Natural killer cell (primary cell): Measurements from ENCODE around the gene L3HYPDH. TPM values are rescaled to one million over a fixed set of nuclear protein-coding genes. Genes with fewer than 3 reads are reported as not detected.

Experiments used
- ATAC-seq, 3 donors: fragments of 150-1000 bp in 2 of 3; fragments of 200-7000 bp in 1 of 3; cut with Tn5 transposase; 1 replicate in 1 of 3; 2 replicates in 2 of 3; pipeline ENCODE4 v1.10.0; 2021; ENCODE audit warnings: mild to moderate bottlenecking in 2 of 3, moderate library complexity in 2 of 3
- DNase-seq, 2 donors: peaks; one replicate each; pipeline versions ENCODE4 v3.0.0 to v3.0.0-alpha.2; 2013 to 2021; ENCODE audit warnings: mixed read lengths in 1 of 2
- H3K27ac ChIP-seq: one replicate; pipeline ENCODE4 v1.5.1; 2013; ENCODE audit warnings: mild to moderate bottlenecking, low read length
- H3K27me3 ChIP-seq: one replicate; pipeline ENCODE4 v1.6.1; 2013; ENCODE audit warnings: low read length; ENCODE audit not compliant: control insufficient read depth, insufficient read depth
- H3K36me3 ChIP-seq: one replicate; pipeline ENCODE4 v1.6.1; 2013; ENCODE audit warnings: low read length; ENCODE audit not compliant: control insufficient read depth, insufficient read depth
- H3K4me1 ChIP-seq: one replicate; pipeline ENCODE4 v1.6.1; 2013; ENCODE audit warnings: low read length; ENCODE audit not compliant: control insufficient read depth, insufficient read depth
- H3K4me3 ChIP-seq: one replicate; pipeline ENCODE4 v1.5.1; 2013; ENCODE audit warnings: low read length
- H3K9me3 ChIP-seq: one replicate; pipeline ENCODE4 v1.6.1; 2013; ENCODE audit warnings: low read length; ENCODE audit not compliant: control insufficient read depth, insufficient read depth
- H3K27ac Mint-ChIP-seq, 2 donors: one replicate each; pipeline ENCODE4 v1.8.0; 2022; ENCODE audit warnings: mild to moderate bottlenecking in 2 of 2, mixed read lengths in 2 of 2, moderate library complexity in 1 of 2
- H3K27me3 Mint-ChIP-seq, 2 donors: one replicate each; pipeline ENCODE4 v1.8.0; 2022; ENCODE audit warnings: low read depth in 2 of 2, mixed read lengths in 2 of 2
- H3K36me3 Mint-ChIP-seq: one replicate; pipeline ENCODE4 v1.8.0; 2022; ENCODE audit warnings: mixed read lengths
- H3K4me1 Mint-ChIP-seq, 2 donors: one replicate each; pipeline ENCODE4 v1.8.0; 2022; ENCODE audit warnings: mixed read lengths in 2 of 2
- H3K4me3 Mint-ChIP-seq: one replicate; pipeline ENCODE4 v1.8.0; 2022; ENCODE audit warnings: mild to moderate bottlenecking, moderate library complexity, mixed read lengths
- H3K9me3 Mint-ChIP-seq, 2 donors: one replicate each; pipeline ENCODE4 v1.8.0; 2022; ENCODE audit warnings: mixed read lengths in 2 of 2
- WGBS: methylation state at CpG from one replicate; pipeline ENCODE4 v1.1.7; 2013; ENCODE audit warnings: missing lambda C conversion rate; ENCODE audit not compliant: insufficient coverage; 5-methylcytosine and 5-hydroxymethylcytosine counted together
- intact Hi-C: fragments of 100-400 bp; cut with micrococcal nuclease; formaldehyde crosslinking; loops from one replicate; pipeline ENCODE4 v1.14.2; 2022
- total RNA-seq, 4 donors: library from RNA; stranded (reverse); fragments of 120-200 nt in 1 of 4; gene quantifications; one replicate each; pipeline versions ENCODE4 v1.2.3 to v1.2.4, GENCODE V29; 2013 to 2022
- TF ChIP-seq, protein P1 (sequence below): fragments of 200-600 bp; IDR thresholded peaks from one replicate; pipeline ENCODE4 v1.8.0; 2022; ENCODE audit warnings: antibody characterized with exemption

Gene L3HYPDH
- total RNA-seq: 10 to 100 TPM; 13.3 to 18.8 (median 16.5) TPM
- total RNA-seq (2013): 45.4 TPM

DNA sequence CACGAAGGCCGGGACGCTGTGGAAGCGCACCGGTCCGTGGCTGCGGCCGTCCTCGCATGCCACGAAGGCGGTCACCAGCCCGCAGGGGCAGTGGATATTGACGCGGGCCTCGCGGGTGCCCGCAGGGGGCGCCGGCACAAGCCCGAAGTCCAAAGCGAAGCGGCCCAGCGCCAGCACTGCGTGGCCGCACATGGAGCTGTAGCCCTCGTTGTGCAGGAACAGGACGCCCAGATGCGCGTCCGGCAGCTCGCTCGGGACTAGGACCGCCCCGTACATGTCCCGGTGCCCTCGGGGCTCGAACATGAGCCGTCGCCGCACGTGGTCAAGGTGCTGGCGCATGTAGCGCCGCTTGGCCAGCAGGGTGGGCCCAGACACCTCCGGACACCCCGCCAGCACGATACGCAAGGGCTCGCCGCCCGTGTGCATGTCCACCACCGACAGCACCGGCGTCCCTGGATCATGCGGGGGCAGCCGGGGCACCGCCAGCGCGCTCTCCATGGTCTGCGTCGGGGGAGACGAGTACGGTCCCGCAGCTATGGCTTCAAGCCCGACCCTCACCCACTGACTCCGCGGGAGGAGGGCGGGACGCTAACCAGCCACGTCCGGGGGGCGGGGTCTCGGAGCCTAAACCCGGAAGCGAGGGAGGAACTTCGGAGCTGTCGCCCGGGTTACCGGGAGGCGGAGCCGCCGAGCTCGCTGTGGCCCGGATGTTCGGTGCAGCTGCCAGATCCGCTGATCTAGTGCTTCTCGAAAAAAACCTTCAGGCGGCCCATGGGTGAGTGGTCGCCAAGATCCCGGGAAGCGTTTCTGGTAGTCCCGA, at the start of gene L3HYPDH, which contains the start of gene JKAMP:
TSS of gene L3HYPDH (minus strand) at position 590 of the 820 bp plus-strand sequence. CDS start at position 498, 92 bp downstream.
TSS of gene JKAMP (plus strand) at position 699 of the 820 bp plus-strand sequence. CDS start at position 772, 73 bp downstream.
- under 1% methylated on average over 92 of the region's 92 CpGs for WGBS
- peaks cover 46 to 58% of the 10 kb centered on the region in 2 donors for H3K4me1 Mint-ChIP-seq
- DNase-seq (peak; percentile 97 to 98), ATAC-seq (peak; percentile 93 to 96 (median 94))
- Histone ChIP-seq H3K4me3 (peak within 1 kb of the TSS; percentile 80), H3K9me3 (no peaks in the 10 kb centered on the region), H3K36me3 (peaks cover 14% of the 10 kb centered on the region), H3K27ac (peak within 1 kb of the TSS; percentile 62), H3K4me1 (peaks cover 24% of the 10 kb centered on the region), H3K27me3 (no peaks in the 10 kb centered on the region)
- peak within 1 kb of the TSS; percentile 93 for H3K4me3 Mint-ChIP-seq
- no peaks in the 10 kb centered on the region for H3K27me3 Mint-ChIP-seq
- TF ChIP-seq, protein P1, sequence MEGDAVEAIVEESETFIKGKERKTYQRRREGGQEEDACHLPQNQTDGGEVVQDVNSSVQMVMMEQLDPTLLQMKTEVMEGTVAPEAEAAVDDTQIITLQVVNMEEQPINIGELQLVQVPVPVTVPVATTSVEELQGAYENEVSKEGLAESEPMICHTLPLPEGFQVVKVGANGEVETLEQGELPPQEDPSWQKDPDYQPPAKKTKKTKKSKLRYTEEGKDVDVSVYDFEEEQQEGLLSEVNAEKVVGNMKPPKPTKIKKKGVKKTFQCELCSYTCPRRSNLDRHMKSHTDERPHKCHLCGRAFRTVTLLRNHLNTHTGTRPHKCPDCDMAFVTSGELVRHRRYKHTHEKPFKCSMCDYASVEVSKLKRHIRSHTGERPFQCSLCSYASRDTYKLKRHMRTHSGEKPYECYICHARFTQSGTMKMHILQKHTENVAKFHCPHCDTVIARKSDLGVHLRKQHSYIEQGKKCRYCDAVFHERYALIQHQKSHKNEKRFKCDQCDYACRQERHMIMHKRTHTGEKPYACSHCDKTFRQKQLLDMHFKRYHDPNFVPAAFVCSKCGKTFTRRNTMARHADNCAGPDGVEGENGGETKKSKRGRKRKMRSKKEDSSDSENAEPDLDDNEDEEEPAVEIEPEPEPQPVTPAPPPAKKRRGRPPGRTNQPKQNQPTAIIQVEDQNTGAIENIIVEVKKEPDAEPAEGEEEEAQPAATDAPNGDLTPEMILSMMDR: peak; percentile 38
- H3K27ac Mint-ChIP-seq: peak within 1 kb of the TSS; percentile 86
- intact Hi-C loops: loop anchor here (1.0 to 5.0 kb wide), 3 partner anchors 19 to 608 kb away; partner anchors contain the start of genes DAAM1, GPR135 and PCNX4
- no peaks in the 10 kb centered on the region for H3K9me3 Mint-ChIP-seq
- peaks cover 4% of the 10 kb centered on the region for H3K36me3 Mint-ChIP-seq

DNA sequence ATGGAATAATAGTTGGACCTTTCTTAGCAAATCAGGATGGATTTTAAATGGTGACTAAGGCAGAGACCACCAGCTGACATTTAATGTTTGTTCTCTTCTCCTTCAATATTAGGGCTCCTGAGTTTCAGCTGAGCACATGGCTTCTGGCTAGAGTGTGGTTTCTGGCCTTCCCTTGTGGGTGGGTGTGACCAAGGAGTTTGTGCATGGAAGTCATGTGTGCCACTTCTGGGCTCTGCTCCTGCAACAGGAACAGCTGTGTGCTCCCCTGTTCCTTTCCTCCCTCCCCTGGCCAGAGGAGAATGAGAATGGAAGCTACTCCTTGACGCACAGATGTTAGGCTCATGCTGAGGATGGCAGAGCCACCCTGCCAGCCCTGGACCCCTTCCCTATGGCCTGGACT, 48.2 kb upstream of the L3HYPDH start:
- Mint-ChIP-seq H3K27me3 (peaks cover 10 to 19% of the 10 kb centered on the region in 2 donors), H3K4me3 (no peak overlapping the region), H3K36me3 (peaks cover 6% of the 10 kb centered on the region), H3K4me1 (no peaks in the 10 kb centered on the region), H3K27ac (no peak overlapping the region), H3K9me3 (peaks cover 0 to 2% of the 10 kb centered on the region in 2 donors)
- TF ChIP-seq, protein P1: no peak
- no peak for ATAC-seq
- Histone ChIP-seq H3K4me1 (no peaks in the 10 kb centered on the region), H3K27me3 (no peaks in the 10 kb centered on the region), H3K4me3 (no peak overlapping the region), H3K27ac (no peak overlapping the region), H3K36me3 (no peaks in the 10 kb centered on the region), H3K9me3 (no peaks in the 10 kb centered on the region)
- intact Hi-C loops: no loop called here
- 83% methylated on average over 1 of the region's 1 CpG for WGBS
- DNase-seq: no peak

DNA sequence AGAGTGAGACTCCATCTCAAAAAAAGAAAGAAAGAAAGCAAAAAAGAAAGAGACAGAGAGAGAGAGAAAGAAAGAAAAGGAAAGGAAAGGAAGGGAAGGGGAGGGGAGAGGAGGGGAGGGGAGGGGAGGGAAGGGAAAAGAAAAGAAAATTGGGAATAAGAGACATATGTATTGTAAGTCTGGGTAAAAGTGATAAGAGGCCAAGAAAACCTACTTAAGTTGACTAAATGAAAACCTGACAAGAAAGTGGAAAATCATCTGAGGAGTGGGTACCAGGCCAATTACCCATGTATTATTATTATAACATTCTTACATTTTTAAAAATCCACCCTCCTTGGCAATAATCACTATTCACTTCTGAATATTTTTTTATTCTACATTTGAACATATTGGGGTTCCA, 46.1 kb upstream of the L3HYPDH start:
- DNase-seq: no peak
- H3K27ac ChIP-seq: no peak overlapping the region
- intact Hi-C loops: no loop called here
- no peaks in the 10 kb centered on the region for H3K4me1 ChIP-seq
- Mint-ChIP-seq H3K9me3 (peaks cover 0 to 2% of the 10 kb centered on the region in 2 donors), H3K36me3 (peaks cover 6% of the 10 kb centered on the region), H3K27me3 (peaks cover 10 to 33% of the 10 kb centered on the region in 2 donors), H3K27ac (no peak overlapping the region), H3K4me1 (no peaks in the 10 kb centered on the region), H3K4me3 (no peak overlapping the region)
- TF ChIP-seq, protein P1: no peak
- ATAC-seq: no peak
- H3K9me3 ChIP-seq: no peaks in the 10 kb centered on the region
- H3K36me3 ChIP-seq: no peaks in the 10 kb centered on the region
- H3K27me3 ChIP-seq: no peaks in the 10 kb centered on the region
- no peak overlapping the region for H3K4me3 ChIP-seq
